IMR-90 (cell line): ENCODE results near the gene MAN2A1. TPM values are rescaled to one million over a fixed set of nuclear protein-coding genes. Genes with fewer than 3 reads are reported as not detected.

ENCODE experiments used
- ATAC-seq: fragments of 200-7000 bp; cut with Tn5 transposase; 2 replicates; pipeline ENCODE4 v1.9.1; 2020; ENCODE audit warnings: low read depth, mild to moderate bottlenecking, moderate library complexity
- BruUV-seq: library from RNA; stranded (reverse); fragments of 400-500 nt; replicated peaks from 2 replicates; lab custom pipeline; 2021; lab: Mats Ljungman, UMichigan
- CTCF ChIA-PET: fragments of 300-600 bp; formaldehyde crosslinking; extraction: SDS; loops from one replicate; lab custom pipeline; 2021; ENCODE audit warnings: antibody characterized with exemption; lab: Yijun Ruan, JAX
- POLR2A ChIA-PET: fragments of 300-600 bp; sonication (Branson Sonifier 250); formaldehyde crosslinking; loops from one replicate; lab custom pipeline; 2022; ENCODE audit warnings: antibody characterized with exemption; ENCODE audit not compliant: unreplicated experiment; lab: Charles Lee
- DNase-seq: peaks from one replicate; pipeline ENCODE4 v3.0.0; 2013
- H2AFZ ChIP-seq: replicated peaks from 2 replicates; pipeline ENCODE3; 2013; ENCODE audit warnings: low read length, mild to moderate bottlenecking; ENCODE audit not compliant: poor library complexity
- H2AK5ac ChIP-seq: 2 replicates; pipeline ENCODE4 v1.6.1; 2013; ENCODE audit warnings: low read depth, low read length, inconsistent platforms
- H2AK9ac ChIP-seq: replicated peaks from 2 replicates; pipeline ENCODE3; 2013; ENCODE audit warnings: mild to moderate bottlenecking, low read depth, low read length, moderate library complexity; ENCODE audit not compliant: poor library complexity
- H2BK120ac ChIP-seq: 2 replicates; pipeline ENCODE4 v1.6.1; 2013; ENCODE audit warnings: low read depth, low read length, inconsistent platforms
- H2BK15ac ChIP-seq: 3 replicates; pipeline ENCODE4 v1.6.1; 2013; ENCODE audit warnings: low read depth, low read length, inconsistent platforms
- H2BK20ac ChIP-seq: 2 replicates; pipeline ENCODE4 v1.6.1; 2013; ENCODE audit warnings: low read depth, mild to moderate bottlenecking, inconsistent platforms, low read length, moderate library complexity
- H2BK5ac ChIP-seq: 2 replicates; pipeline ENCODE4 v1.6.1; 2013; ENCODE audit warnings: mild to moderate bottlenecking, low read depth, low read length, inconsistent platforms; ENCODE audit not compliant: poor library complexity, severe bottlenecking
- H3K14ac ChIP-seq: replicated peaks from 2 replicates; pipeline ENCODE4 v1.6.1; 2013; ENCODE audit warnings: low read depth, low read length, inconsistent platforms
- H3K18ac ChIP-seq: 2 replicates; pipeline ENCODE4 v1.6.1; 2013; ENCODE audit warnings: low read depth, low read length, control low read depth
- H3K23ac ChIP-seq: 2 replicates; pipeline ENCODE4 v1.6.1; 2013; ENCODE audit warnings: low read depth, low read length, inconsistent platforms
- H3K27ac ChIP-seq: 2 replicates; pipeline ENCODE4 v1.5.1; 2013; ENCODE audit warnings: mild to moderate bottlenecking, control low read depth, low read length; ENCODE audit not compliant: insufficient read depth
- H3K27me3 ChIP-seq: 2 replicates; pipeline ENCODE4 v1.6.1; 2013; ENCODE audit warnings: low read length; ENCODE audit not compliant: control insufficient read depth, insufficient read depth
- H3K36me3 ChIP-seq: 2 replicates; pipeline ENCODE4 v1.6.1; 2013; ENCODE audit warnings: low read length, mixed read lengths; ENCODE audit not compliant: control insufficient read depth, insufficient read depth
- H3K4ac ChIP-seq: 2 replicates; pipeline ENCODE4 v1.6.1; 2013; ENCODE audit warnings: low read depth, low read length, inconsistent platforms
- H3K4me1 ChIP-seq: 2 replicates; pipeline ENCODE4 v1.6.1; 2013; ENCODE audit warnings: low read length, mixed read lengths; ENCODE audit not compliant: control insufficient read depth, insufficient read depth
- H3K4me2 ChIP-seq: 2 replicates; pipeline ENCODE4 v1.6.1; 2013; ENCODE audit warnings: low read depth, mild to moderate bottlenecking, control low read depth, low read length, moderate library complexity
- H3K4me3 ChIP-seq: 2 replicates; pipeline ENCODE4 v1.5.1; 2013; ENCODE audit warnings: low read depth, mild to moderate bottlenecking, control low read depth, low read length, moderate library complexity; ENCODE audit not compliant: insufficient read depth
- H3K56ac ChIP-seq: 2 replicates; pipeline ENCODE4 v1.6.1; 2013; ENCODE audit warnings: low read length, inconsistent platforms; ENCODE audit not compliant: insufficient read depth; ENCODE audit errors: extremely low read depth
- H3K79me1 ChIP-seq, 2 experiments: 2 replicates each; pipeline ENCODE4 v1.6.1; 2013; ENCODE audit warnings: low read length in 2 of 2, inconsistent platforms in 1 of 2, low read depth in 1 of 2
- H3K9ac ChIP-seq: 2 replicates; pipeline ENCODE4 v1.6.1; 2013; ENCODE audit warnings: low read depth, low read length, control low read depth
- H3K9me1 ChIP-seq: 2 replicates; pipeline ENCODE4 v1.6.1; 2013; ENCODE audit warnings: low read length, inconsistent platforms; ENCODE audit not compliant: insufficient read depth
- H3K9me3 ChIP-seq: 2 replicates; pipeline ENCODE4 v1.6.1; 2013; ENCODE audit warnings: low read length; ENCODE audit not compliant: control insufficient read depth, insufficient read depth
- H4K20me1 ChIP-seq: 2 replicates; pipeline ENCODE4 v1.6.1; 2013; ENCODE audit warnings: low read length, inconsistent platforms; ENCODE audit not compliant: insufficient read depth
- H4K5ac ChIP-seq: 2 replicates; pipeline ENCODE4 v1.6.1; 2013; ENCODE audit warnings: mild to moderate bottlenecking, low read depth, low read length, control low read depth
- H4K8ac ChIP-seq, 2 experiments: 2 replicates each; pipeline ENCODE4 v1.6.1; 2013; ENCODE audit warnings: low read depth in 2 of 2, low read length in 2 of 2, control low read depth in 1 of 2, inconsistent platforms in 1 of 2
- H4K91ac ChIP-seq: 2 replicates; pipeline ENCODE4 v1.6.1; 2013; ENCODE audit warnings: low read depth, low read length, inconsistent platforms; ENCODE audit not compliant: insufficient read depth
- BHLHE40 ChIP-seq: fragments of 150-350 bp; IDR thresholded peaks from 2 replicates; pipeline ENCODE4 v1.6.1; 2016; ENCODE audit warnings: mild to moderate bottlenecking, low read depth, low read length
- ELK1 ChIP-seq: fragments of 150-350 bp; IDR thresholded peaks from 2 replicates; pipeline ENCODE4 v1.6.1; 2016; ENCODE audit warnings: low read depth, mild to moderate bottlenecking, low read length, moderate library complexity, borderline replicate concordance
- FOS ChIP-seq: fragments of 150-350 bp; IDR thresholded peaks from 2 replicates; pipeline ENCODE4 v1.6.1; 2016; ENCODE audit warnings: low read depth, low read length
- MAZ ChIP-seq: IDR thresholded peaks from 2 replicates; pipeline ENCODE4 v1.6.1; 2012; ENCODE audit warnings: low read depth, mild to moderate bottlenecking, low read length, improper control_type of control experiment, moderate library complexity, borderline replicate concordance
- MXI1 ChIP-seq: IDR thresholded peaks from 2 replicates; pipeline ENCODE4 v1.6.1; 2012; ENCODE audit warnings: low read depth, mild to moderate bottlenecking, low read length, moderate library complexity, borderline replicate concordance
- NFE2L2 ChIP-seq: fragments of 150-350 bp; IDR thresholded peaks from 2 replicates; pipeline ENCODE4 v1.6.1; 2016; ENCODE audit warnings: low read depth, mild to moderate bottlenecking, low read length
- RCOR1 ChIP-seq: IDR thresholded peaks from 2 replicates; pipeline ENCODE4 v1.6.1; 2012; ENCODE audit warnings: mild to moderate bottlenecking, low read length, improper control_type of control experiment; ENCODE audit not compliant: insufficient replicate concordance
- SMC3 ChIP-seq: fragments of 150-350 bp; IDR thresholded peaks from 2 replicates; pipeline ENCODE4 v1.6.1; 2016; ENCODE audit warnings: low read depth, mild to moderate bottlenecking, antibody characterized with exemption, low read length, moderate library complexity
- USF2 ChIP-seq: fragments of 150-350 bp; IDR thresholded peaks from 2 replicates; pipeline ENCODE4 v1.6.1; 2017; ENCODE audit warnings: mild to moderate bottlenecking, antibody characterized with exemption, low read length, low read depth
- WGBS, 2 experiments: methylation state at CpG; one replicate each; pipeline versions ENCODE4 v1.1.5 to v1.1.7; 2013; ENCODE audit warnings: missing lambda C conversion rate in 2 of 2; ENCODE audit not compliant: insufficient read length in 1 of 2; ENCODE audit errors: extremely low coverage in 2 of 2; 5-methylcytosine and 5-hydroxymethylcytosine counted together
- dilution Hi-C: fragments of 300-500 bp; cut with HindIII; formaldehyde crosslinking; loops from one replicate; pipeline ENCODE4 v1.14.3; 2018; ENCODE audit warnings: low sequenced_read_pairs; ENCODE audit not compliant: unreplicated experiment
- in situ Hi-C: fragments of 300-500 bp; cut with MboI; formaldehyde crosslinking; loops from 3 replicates; pipeline ENCODE4 v1.14.3; 2019; ENCODE audit warnings: low sequenced_read_pairs, inconsistent platforms, mixed read lengths
- intact Hi-C: fragments of 100-400 bp; cut with micrococcal nuclease; formaldehyde crosslinking; loops from 2 replicates; pipeline ENCODE4 v1.10.0; 2022
- polyA plus RNA-seq, 3 experiments: library from polyadenylated mRNA; depleted of rRNA; stranded (reverse); fragments of >200 nt; gene quantifications; 2 replicates each; pipeline ENCODE4 v1.2.3, GENCODE V29; 2012; ENCODE audit warnings: low replicate concordance in 1 of 3
- total RNA-seq: library from RNA; depleted of rRNA; stranded (reverse); fragments of >200 nt; gene quantifications from 2 replicates; pipeline ENCODE4 v1.2.3, GENCODE V29; 2012

Gene MAN2A1
- total and polyA plus RNA-seq, 2 of the 4 experiments (the other 2 are of a cell fraction), result 16.4 to 29.6 TPM

GRCh38 chr5:109741390-109741789 is 51.7 kb downstream of the MAN2A1 start:
- no TSS peak for BruUV-seq

More at GRCh38 chr5:109741390-109741789, 51.7 kb downstream of the MAN2A1 start:
- Histone ChIP-seq H2AFZ (no peak overlapping the region), H2BK20ac (0 out of 2 replicates have a peak overlapping the region, but pooled peaks have one; percentile 57), H3K56ac (no peak overlapping the region), H3K27ac (no peak overlapping the region), H4K5ac (no peak overlapping the region), H3K4me3 (no peak overlapping the region), H2AK5ac (no peak overlapping the region), H3K36me3 (no peaks in the 10 kb centered on the region; the same call in 1 of the 2 replicates), H2BK15ac (no peak overlapping the region), H3K9ac (no peak overlapping the region; the same call in 1 of the 2 replicates), H2BK120ac (no peak overlapping the region), H3K14ac (no peak overlapping the region), H3K23ac (no peak overlapping the region), H3K27me3 (no peaks in the 10 kb centered on the region), H3K4me1 (peaks cover 22% of the 10 kb centered on the region), H3K79me1 (peaks cover 17 to 33% of the 10 kb centered on the region in 2 experiments), H3K4me2 (no peak overlapping the region), H2BK5ac (no peak overlapping the region), H3K18ac (no peak overlapping the region), H2AK9ac (no peak overlapping the region), H4K8ac (no peak overlapping the region; a peak in 1 of 4 replicates), H4K20me1 (no peaks in the 10 kb centered on the region), H3K4ac (no peak overlapping the region), H4K91ac (no peak overlapping the region), H3K9me3 (no peaks in the 10 kb centered on the region), H3K9me1 (peaks cover 9% of the 10 kb centered on the region)
- dilution Hi-C loops, result no loop called here
- WGBS, 2 experiments, result no CpG with 5 or more reads among the region's 1 CpG
- intact Hi-C loops, result no loop called here
- in situ Hi-C loops, result no loop called here
- POLR2A ChIA-PET, result no interaction called here
- no peak for TF ChIP-seq FOS
- no peak for TF ChIP-seq ELK1
- TF ChIP-seq RCOR1, result no peak
- TF ChIP-seq NFE2L2, result no peak
- TF ChIP-seq MXI1, result no peak
- TF ChIP-seq USF2, result no peak
- no peak for TF ChIP-seq BHLHE40
- no peak for TF ChIP-seq SMC3
- no peak for TF ChIP-seq MAZ
- no peak for ATAC-seq
- CTCF ChIA-PET, result interaction anchor here (0.6 to 1.5 kb wide), 5 partner anchors 16 to 601 kb away, joined by 3 to 5 read pairs (median 3); no protein-coding TSS in a partner anchor
- no peak for DNase-seq
